Measurements from ENCODE around the gene NMB.

Gene NMB

GRCh38 chr15:84616235-84616634 is 41.8 kb downstream of the NMB start:
- no peak for DNase-seq (ENCODE audit: low read depth, low spot score)

GRCh38 chr15:84611631-84612030 is 46.4 kb downstream of the NMB start:
- no peak for DNase-seq (ENCODE audit: low read depth, low spot score)

- no peak for DNase-seq (ENCODE audit: low read depth, low spot score)
Measured at GRCh38 chr15:84609818-84610525, 48.0 kb downstream of the NMB start.

- no peak for DNase-seq (ENCODE audit: low read depth, low spot score)
Measured at GRCh38 chr15:84608707-84609284, 49.2 kb downstream of the NMB start.

GRCh38 chr15:84606653-84607120 is 51.3 kb downstream of the NMB start:
- no peak for DNase-seq (ENCODE audit: low read depth, low spot score)

- DNase-seq (ENCODE audit: low read depth, low spot score) = no peak
Measured at GRCh38 chr15:84605554-84605882, 52.5 kb downstream of the NMB start.
